ENCODE results near the gene CEP112. TPM values are rescaled to one million over a fixed set of nuclear protein-coding genes. Genes with fewer than 3 reads are reported as not detected.
"Not testable (repeated sequence)": the region's sequence is repeated elsewhere in the genome, so short reads cannot be mapped to it uniquely, and the experiment has no call there.

The CEP112 gene
- polyA plus RNA-seq, 3 donors: 11.8 to 16.4 (median 13.8) TPM

DNA sequence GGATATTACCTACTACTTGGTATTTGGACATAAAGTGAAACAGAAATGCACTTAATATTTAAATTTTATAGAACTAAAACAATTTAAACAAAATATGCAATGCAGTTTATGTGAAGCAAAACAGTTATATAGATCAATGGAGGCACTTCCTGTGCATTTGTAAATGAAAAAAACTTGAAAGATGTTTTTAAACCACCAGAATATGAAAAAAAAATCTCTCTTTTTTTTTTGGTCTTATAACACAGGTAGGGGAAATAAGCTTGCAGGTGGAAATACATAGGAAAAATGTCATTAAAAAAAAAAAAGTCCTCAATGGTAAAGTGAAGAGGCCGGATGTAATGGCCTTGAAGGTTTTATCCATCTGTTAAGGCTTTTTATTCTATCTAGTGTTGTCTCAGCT, 450.2 kb downstream of the CEP112 start:
- no peak for DNase-seq (ENCODE audit: extremely low read depth in 1 of 11, low read depth in 9 of 11, low spot score in 4 of 11)

DNA sequence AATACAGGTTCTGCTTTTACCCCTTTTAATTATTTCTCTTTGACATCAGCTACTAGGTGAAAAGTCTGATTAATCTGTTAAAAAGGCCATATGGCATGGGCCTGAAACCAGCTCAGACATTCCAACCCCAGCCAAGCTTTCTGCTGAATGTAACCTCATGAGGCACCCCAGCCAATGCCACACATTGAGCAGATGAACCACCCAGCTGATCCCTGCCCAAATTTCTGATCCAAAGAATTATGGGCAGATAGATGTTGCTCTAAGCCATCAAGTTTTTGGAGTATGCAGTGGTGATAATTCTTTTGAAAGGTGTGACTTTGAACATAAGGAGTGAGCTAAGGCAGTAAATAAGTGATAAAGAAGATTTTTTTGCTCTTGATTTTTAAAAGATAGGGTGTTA, 452.9 kb downstream of the CEP112 start:
- no peak for DNase-seq (ENCODE audit: extremely low read depth in 1 of 11, low read depth in 9 of 11, low spot score in 4 of 11)

DNA sequence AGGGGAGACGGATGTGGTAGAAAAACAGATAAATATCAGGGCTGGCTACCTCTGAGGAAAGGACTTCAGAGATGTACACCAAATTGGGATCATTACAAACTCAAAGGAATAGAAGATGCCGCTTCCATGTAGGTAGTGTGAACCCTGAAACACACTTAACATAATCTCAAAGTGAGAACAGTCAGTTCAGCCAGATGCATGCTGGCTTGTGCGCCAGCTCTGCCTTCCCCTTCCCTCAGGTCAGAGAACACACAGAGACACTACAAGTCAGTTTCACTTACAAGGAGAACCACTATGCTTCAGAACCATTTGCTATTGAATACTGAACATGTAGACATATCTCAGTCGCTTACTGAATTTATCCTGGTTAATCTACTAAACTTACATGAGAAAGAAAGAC, 454.5 kb downstream of the CEP112 start:
- no peak for DNase-seq (ENCODE audit: extremely low read depth in 1 of 11, low read depth in 9 of 11, low spot score in 4 of 11)

DNA sequence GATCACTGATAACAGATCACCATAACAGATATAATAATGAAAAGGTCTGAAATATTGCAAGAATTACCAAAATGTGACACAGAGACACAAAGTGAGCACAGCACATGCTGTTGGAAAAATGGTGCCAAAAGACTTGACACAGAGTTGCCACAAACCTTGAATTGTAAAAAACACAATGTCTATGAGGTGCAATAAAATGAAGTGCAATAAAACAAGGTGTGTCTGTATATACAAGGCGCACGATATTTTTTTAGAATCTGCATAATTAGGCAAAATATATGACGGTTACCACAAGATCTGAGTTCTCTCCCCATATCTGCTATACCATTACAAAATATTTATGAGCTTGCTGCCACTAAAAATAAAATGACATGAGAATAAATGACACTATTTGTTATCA, 458.6 kb downstream of the CEP112 start:
- no peak for DNase-seq (ENCODE audit: extremely low read depth in 1 of 11, low read depth in 9 of 11, low spot score in 4 of 11)

DNA sequence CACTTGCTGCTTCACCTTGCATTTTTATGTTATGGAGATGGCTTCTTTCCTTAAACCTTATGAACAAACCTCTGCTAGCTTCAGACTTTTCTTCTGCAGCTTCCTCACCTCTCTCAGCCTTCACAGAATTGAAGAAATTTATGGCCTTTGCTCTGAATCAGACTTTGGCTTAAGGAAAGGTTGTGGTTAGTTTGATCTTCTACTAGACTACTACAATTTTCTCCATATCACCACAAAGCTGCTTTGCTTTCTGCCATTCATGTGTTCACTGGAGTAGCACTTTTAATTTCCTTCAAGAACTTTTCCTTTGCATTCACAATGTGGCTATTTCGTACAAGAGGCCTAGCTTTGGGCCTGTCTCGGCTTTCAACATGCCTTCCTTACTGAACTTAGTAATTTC, 459.3 kb downstream of the CEP112 start:
- DNase-seq (ENCODE audit: extremely low read depth in 1 of 11, low read depth in 9 of 11, low spot score in 4 of 11): not testable (repeated sequence)

DNA sequence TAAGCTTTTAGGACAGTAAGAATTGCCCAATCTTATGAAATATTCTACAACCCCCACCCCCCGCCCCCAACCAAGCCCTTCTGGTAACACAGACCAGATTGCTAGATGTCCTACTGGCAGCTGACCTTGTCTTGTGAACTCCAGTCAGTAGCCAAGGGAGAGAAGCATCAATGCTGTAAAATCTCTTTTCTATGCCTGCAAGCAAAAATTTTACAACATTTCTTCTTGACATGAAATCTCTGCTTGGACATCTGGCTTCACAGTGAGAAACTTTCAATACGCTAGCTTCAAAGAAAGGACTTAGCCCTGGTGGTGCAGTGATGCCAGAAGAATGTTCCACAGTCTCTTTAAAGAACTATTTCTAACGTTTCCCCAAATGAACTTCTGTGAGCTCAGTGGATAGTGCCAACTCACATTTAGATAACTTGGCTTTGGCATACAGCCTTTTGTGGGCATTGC, 461.2 kb downstream of the CEP112 start:
- peak in 3 of 11 donors; percentile 24 to 37 (median 30) for DNase-seq (ENCODE audit: extremely low read depth in 1 of 11, low read depth in 9 of 11, low spot score in 4 of 11)

DNA sequence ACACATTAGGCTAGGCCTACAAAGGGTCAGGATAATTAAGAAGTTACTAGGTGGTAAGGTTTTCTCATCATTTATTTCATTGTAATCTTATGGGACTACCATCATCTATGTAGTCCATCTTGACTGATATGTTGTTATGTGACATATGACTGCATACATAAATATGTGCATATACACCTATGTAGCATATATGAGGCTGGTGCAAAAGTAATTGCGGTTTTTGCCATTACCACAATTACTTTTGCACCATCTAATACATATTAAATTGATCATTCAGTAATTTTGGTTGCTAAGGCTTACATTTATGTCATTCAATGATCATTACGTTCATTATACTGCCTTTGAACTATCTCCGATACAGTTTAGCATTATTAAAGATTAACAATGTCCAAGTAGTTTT, 462.7 kb downstream of the CEP112 start:
- DNase-seq (ENCODE audit: extremely low read depth in 1 of 11, low read depth in 9 of 11, low spot score in 4 of 11): no peak

DNA sequence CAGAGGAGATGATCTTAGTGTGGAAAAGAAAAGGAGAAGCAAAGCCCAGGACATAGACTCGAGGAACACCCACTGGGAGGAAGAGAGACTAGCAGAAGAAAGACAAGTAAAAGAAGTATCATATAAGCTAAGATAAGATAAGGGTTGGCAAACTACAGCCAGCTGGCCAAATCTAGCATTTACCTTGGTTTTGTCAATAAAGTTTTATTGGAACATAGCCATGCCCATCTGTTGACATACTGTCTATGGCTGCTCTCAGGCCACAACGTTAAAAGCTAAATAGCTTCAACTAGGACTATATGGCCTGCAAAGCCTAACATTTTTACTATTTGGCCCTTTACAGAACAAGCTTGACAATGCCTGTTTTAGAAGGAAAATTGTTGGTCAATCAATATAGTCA, 464.1 kb downstream of the CEP112 start:
- no peak for DNase-seq (ENCODE audit: extremely low read depth in 1 of 11, low read depth in 9 of 11, low spot score in 4 of 11)

DNA sequence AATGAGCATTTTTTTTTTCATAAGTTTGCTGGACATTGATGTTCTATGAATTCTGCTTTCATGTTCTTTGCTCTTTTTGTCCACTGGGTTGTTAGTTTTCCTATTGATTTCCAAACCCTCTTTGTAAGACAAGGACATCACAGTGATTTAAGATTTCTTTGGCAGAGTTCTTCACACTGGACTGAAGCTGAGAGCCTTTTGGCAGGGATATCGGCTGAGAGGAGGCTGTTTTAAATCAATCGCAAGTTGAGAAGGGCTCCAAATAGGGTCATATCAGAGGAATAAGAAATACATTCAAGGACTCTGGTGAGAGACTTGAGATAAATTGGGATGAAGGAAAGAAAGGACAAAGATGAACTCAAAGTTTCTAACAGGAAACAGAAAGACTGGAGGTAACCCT, 464.7 kb downstream of the CEP112 start:
- DNase-seq (ENCODE audit: extremely low read depth in 1 of 11, low read depth in 9 of 11, low spot score in 4 of 11): no peak

DNA sequence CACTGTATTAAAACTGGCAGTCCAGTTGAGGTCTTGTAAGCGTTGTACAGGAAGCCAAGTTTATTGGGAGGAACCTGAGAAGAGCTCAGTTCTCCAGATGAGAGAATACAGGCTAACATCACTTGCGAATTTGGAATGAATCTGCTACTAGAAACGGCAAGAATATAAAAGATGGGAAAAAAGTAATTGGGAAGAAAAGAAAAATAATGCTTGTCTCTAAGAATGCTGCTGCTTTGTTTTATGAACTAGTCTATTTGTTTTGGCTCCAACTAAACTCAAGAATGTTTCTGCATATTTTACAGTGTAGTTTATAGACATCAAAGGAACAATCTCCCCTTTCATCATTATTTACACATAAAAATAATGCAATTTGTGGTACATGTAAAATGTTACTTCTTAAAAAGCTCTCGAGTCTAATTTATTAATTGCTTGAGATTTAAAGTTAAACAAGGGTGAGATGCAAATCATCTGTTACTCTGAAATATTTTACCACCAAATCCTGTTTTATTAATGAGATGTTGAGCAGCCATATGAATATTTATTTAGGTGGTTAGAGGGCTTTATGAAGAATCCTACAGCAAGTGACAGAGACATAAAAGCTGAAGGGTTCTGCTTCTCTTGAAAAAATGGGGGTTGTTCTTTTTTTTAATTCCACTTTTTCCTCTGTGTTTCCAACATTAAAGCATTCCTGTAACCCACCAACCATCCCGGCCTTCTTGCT, 468.3 kb downstream of the CEP112 start:
- DNase-seq (ENCODE audit: extremely low read depth in 1 of 11, low read depth in 9 of 11, low spot score in 4 of 11): peak in 10 of 11 donors; percentile 30 to 76 (median 54)

DNA sequence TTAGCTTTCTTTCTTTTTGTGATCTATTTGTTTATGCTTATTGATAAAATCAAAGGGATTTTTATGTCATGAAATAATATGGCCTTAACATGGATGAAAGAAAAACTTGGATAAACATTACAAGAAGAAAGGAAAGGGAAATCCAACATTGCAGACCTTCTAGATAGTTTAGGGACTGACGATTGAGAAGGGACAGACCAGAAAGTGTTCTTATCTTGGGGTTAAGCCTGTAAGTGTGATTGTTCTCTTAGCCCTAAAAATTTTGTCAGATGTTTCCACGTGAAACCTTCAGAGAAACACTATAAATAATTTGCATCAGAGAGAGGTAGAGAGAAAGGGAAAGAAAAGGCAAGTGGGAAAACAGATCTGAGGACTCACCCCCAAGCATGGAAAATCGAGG, 473.3 kb downstream of the CEP112 start:
- no peak for DNase-seq (ENCODE audit: extremely low read depth in 1 of 11, low read depth in 9 of 11, low spot score in 4 of 11)

DNA sequence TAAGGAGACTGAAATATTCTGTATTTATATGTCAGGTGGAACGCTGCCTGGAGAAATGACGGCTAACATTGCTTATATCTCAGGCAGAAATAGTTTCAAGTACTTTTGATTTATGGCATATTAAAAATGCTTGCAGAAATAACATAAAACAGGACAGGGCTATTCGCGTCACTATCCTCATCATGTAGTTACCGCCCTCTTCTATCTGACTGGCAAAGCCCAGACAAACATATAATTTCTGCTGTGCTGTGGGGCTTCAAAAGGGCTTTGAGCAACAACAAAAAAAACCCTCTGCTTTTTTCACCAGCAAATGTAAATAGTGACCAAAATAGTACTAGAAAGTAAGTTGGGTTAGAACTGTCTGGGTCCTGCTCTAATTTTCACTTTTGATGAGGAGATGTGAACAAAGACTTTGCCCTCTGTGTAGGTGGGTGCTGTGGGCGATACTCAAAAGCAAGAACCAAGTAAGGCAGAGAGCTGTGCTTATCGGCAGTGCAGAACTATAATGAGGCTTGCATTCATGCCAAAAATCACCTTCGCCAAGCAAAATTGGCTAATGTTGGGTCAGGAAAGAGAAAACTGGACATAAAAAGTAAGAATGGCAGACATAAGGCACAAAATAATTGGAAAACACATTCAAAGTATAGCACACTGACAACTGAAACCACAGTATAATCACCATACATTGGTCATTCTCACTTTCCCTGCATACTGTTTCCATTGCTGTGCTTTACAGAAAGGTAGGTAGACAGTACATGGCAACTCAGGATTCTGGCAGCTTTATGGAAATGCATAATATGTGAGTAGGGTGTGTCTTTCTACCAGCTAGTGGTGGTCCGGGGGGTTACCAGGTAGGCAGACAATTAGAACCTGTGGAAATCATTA, 479.3 kb downstream of the CEP112 start:
- no peak for DNase-seq (ENCODE audit: extremely low read depth in 1 of 11, low read depth in 9 of 11, low spot score in 4 of 11)

DNA sequence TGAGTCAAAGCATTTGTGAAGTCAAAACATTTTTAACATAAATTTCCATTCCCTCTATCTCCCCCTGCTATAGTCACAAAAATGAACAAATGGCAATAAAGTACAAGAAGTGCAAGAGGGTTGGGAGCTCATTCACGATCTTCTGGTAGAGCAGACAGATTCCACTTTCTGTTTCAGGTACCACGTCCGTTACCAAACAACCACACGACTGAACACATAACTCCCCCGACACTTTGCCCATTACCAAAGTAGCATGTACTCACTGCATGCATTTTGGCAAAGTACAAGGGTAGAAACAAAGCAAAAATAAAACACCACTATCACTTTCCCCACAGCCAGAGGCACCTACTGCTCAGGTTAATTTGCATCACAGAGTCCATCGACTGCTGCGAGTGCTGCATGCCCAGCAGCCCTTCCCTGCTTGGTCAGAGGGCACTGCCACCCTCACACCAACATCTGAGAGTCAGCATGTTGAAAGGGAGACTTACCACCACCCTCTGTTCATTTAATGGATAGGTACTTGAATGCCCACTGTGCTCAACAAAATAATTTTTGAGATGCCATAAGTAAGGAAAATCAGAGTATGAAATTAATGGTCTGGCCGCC, 480.2 kb downstream of the CEP112 start:
- DNase-seq (ENCODE audit: extremely low read depth in 1 of 11, low read depth in 9 of 11, low spot score in 4 of 11): no peak

DNA sequence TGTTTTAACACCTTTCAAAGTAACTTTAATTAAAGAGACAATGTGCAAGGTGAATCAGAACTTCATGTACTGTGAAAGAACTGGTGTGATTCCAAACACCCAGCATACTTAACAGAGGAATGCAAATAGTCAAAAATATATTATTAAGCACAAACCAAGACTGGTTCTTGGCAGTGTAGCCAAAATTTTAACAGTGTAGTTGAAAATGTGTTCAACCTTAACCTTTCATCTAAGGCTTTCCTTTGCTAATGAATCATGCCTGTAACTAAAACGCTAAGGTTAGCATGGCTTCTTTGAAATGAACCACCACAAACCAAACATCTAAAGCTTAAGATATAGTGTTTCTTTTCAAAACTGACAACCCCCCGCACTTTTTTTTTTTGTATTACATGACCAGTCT, 484.2 kb downstream of the CEP112 start:
- DNase-seq (ENCODE audit: extremely low read depth in 1 of 11, low read depth in 9 of 11, low spot score in 4 of 11): no peak

DNA sequence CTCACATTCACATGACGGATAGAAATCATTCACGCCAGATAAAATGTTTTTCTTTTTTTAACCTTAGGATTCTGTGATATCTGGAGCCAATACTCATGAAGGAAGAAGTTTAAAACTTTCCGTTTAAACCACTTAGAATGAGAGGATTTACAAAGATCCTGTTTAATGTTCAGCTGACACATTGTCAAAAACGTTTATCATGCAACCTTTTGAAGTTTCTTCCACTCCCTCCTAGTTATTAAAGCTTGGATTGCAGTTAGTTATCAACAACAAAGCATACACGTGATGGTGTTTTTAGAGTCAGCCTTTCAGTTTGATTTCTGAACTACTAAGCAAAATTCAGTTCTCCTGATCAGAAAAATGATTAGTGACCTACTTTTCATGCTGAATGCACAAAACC, 487.2 kb downstream of the CEP112 start:
- no peak for DNase-seq (ENCODE audit: extremely low read depth in 1 of 11, low read depth in 9 of 11, low spot score in 4 of 11)

DNA sequence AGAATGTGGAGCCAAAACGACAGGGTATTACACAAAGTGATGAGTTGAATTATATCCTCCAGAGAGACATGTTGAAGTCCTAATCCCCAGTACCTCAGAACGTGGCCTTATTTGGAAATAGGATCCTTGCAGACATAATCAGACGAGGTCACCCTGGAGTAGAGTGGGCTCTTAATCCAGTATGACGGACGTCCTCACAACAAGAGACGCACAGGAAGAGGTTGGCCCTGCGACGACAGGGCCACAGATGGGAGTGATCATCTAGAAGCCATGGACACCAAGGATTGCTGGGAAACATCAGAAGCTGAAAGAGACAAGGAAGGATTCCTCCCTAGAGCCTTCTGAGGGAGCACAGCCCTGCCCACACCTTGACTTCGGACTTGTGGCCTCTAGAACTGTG, 488.0 kb downstream of the CEP112 start:
- DNase-seq (ENCODE audit: extremely low read depth in 1 of 11, low read depth in 9 of 11, low spot score in 4 of 11): no peak

DNA sequence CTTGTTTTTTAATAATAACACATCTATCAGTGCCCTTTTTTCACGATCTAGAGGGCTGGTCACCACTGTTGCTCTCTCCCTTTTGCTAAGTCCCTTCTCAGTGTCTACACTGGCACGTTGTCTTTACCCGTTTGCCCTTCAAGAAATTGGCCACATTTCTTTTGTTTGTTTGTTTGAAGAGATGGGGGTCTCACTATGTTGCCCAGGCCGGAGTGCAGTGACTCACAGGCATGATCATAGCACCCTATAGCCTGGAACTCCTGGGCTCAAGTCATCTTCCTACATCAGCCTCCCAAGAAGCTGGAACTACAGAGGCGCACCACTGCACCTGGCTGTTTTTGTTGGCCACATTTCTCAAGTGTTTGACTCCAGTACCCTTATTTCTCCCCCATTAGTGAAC, 492.5 kb downstream of the CEP112 start:
- DNase-seq (ENCODE audit: extremely low read depth in 1 of 11, low read depth in 9 of 11, low spot score in 4 of 11): no peak

DNA sequence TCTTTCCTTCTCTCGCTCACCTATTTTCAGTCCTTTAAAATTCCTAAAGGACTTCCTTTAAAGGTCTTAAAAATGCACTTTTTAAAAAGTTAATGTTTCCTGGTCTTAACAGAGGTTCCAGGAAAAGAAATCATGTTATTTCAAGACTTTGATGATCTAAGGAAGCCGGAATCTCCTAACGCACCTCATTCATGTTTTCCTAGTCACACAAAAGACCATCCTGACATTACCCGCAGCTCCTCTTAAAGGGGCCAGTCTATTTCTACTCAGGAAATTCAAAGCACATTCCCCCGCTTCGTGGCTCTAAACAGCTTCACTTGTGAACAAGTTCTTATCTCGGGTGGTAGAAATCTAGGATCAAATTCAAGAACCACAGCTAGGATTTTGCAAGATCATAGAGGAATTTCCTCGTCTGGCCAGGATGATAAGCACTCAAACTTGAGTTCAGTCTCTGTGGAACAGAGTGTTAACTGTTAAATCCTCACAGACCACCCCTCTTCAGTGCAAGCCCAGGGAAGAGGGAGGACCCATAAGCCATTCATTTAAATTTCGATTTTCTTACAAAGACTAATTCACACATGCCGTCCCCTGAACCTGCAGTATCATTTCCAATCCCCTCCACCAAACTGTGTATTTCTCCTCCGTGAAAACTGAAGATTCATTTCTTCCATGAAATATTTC, 493.4 kb downstream of the CEP112 start:
- no peak for DNase-seq (ENCODE audit: extremely low read depth in 1 of 11, low read depth in 9 of 11, low spot score in 4 of 11)

DNA sequence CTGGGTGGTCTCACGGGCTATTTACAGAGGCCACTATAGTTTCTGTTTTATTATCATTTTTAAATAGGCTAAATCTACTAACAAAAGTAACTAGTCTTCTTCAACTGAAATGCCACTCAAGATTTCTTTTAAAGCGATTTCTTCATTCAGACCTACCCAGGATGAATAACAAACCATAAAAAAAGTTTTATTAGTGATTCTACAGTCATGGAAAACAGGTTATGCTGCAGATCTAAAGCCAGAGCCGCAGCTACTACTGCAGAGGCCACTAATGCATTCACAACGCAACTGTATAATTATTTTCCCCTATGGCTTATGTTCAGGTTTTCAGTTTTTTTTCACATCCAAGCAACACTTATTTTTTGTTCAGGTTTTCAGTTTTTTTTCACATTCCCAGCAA, 494.3 kb downstream of the CEP112 start:
- no peak for DNase-seq (ENCODE audit: extremely low read depth in 1 of 11, low read depth in 9 of 11, low spot score in 4 of 11)

All from renal cortex interstitium (tissue), 11 donors.